A549 (cell line): Measurements from ENCODE around the gene CFAP126.

Experiments used
- SREBF2 ChIP-seq: fragments of 450-650 bp; IDR thresholded peaks from 2 replicates; pipeline ENCODE4 v1.6.1; 2014; ENCODE audit warnings: mild to moderate bottlenecking, moderate library complexity
- TF ChIP-seq, protein P1 (sequence below): fragments of >200 bp; sonication (Bioruptor Twin); formaldehyde crosslinking; IDR thresholded peaks from 3 replicates; pipeline ENCODE4 v1.5.1; 2016

DNA sequence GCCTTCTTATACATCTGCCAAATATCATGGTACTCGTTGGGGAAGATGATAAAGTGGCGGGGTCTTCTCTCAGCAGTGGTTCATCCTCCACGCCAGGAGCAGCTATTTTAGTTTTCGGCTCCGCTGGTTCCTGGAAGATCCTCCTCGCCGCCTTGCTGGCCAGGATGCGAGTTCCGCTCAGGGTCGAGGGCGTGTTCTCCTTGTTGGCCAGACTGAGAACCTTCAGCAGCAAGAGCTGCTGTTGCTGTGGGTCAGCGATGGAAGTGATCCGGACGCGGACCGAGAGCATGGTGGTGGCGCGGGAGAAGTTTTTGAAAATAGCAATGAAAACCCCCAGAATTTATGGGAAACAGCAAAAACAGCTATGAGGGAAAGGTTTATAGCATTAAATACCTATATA lies 11.4 kb upstream of the CFAP126 start:
- TF ChIP-seq, protein P1, sequence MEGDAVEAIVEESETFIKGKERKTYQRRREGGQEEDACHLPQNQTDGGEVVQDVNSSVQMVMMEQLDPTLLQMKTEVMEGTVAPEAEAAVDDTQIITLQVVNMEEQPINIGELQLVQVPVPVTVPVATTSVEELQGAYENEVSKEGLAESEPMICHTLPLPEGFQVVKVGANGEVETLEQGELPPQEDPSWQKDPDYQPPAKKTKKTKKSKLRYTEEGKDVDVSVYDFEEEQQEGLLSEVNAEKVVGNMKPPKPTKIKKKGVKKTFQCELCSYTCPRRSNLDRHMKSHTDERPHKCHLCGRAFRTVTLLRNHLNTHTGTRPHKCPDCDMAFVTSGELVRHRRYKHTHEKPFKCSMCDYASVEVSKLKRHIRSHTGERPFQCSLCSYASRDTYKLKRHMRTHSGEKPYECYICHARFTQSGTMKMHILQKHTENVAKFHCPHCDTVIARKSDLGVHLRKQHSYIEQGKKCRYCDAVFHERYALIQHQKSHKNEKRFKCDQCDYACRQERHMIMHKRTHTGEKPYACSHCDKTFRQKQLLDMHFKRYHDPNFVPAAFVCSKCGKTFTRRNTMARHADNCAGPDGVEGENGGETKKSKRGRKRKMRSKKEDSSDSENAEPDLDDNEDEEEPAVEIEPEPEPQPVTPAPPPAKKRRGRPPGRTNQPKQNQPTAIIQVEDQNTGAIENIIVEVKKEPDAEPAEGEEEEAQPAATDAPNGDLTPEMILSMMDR = no peak
- no peak for TF ChIP-seq SREBF2
